Neural cell (in vitro differentiated cells): ENCODE results near the gene UNC5B. TPM values are rescaled to one million over a fixed set of nuclear protein-coding genes. Genes with fewer than 3 reads are reported as not detected.

ENCODE experiments used
- H2AFZ ChIP-seq: fragments of 200-600, 300-800 bp; sonication (generic), shearing (Covaris generic); 2 replicates; pipeline ENCODE4 v1.6.0; 2014; ENCODE audit warnings: low read depth, mild to moderate bottlenecking, antibody characterized with exemption, low read length, moderate library complexity
- H3F3A ChIP-seq: fragments of 200-600 bp; shearing (Covaris generic); 2 replicates; pipeline ENCODE4 v1.6.1; 2016; ENCODE audit warnings: mild to moderate bottlenecking, moderate library complexity, mixed read lengths, antibody characterized with exemption, low read length; ENCODE audit not compliant: insufficient read depth, poor library complexity, severe bottlenecking
- H3K27ac ChIP-seq: fragments of 200-600, 300-800 bp; sonication (generic), shearing (Covaris generic); 2 replicates; pipeline ENCODE4 v1.5.1; 2014; ENCODE audit warnings: mild to moderate bottlenecking, low read length, moderate library complexity
- H3K27me3 ChIP-seq: fragments of 300-800, 200-600 bp; sonication (generic), shearing (Covaris generic); 2 replicates; pipeline ENCODE4 v1.6.0; 2014; ENCODE audit warnings: mild to moderate bottlenecking, low read depth, low read length, moderate library complexity; ENCODE audit not compliant: insufficient read depth
- H3K36me3 ChIP-seq: fragments of 300-800, 200-600 bp; sonication (generic), shearing (Covaris generic); 2 replicates; pipeline ENCODE4 v1.5.1; 2014; ENCODE audit warnings: mild to moderate bottlenecking, antibody characterized with exemption, low read length, moderate library complexity; ENCODE audit not compliant: insufficient read depth
- H3K4me2 ChIP-seq: fragments of 300-800, 200-600 bp; sonication (generic), shearing (Covaris generic); 2 replicates; pipeline ENCODE4 v1.6.0; 2014; ENCODE audit warnings: mild to moderate bottlenecking, low read length
- H3K4me3 ChIP-seq: fragments of 300-800, 200-600 bp; sonication (generic), shearing (Covaris generic); 2 replicates; pipeline ENCODE4 v1.5.1; 2014; ENCODE audit warnings: mild to moderate bottlenecking, low read length, moderate library complexity
- H3K79me2 ChIP-seq: fragments of 200-600 bp; shearing (Covaris generic); replicated peaks from 2 replicates; pipeline ENCODE4 v1.6.0; 2014; ENCODE audit warnings: mild to moderate bottlenecking, low read length, moderate library complexity; ENCODE audit not compliant: insufficient read depth
- H3K9ac ChIP-seq: fragments of 300-800, 200-600 bp; sonication (generic), shearing (Covaris generic); 2 replicates; pipeline ENCODE4 v1.6.1; 2016; ENCODE audit warnings: mild to moderate bottlenecking, low read length, mixed read lengths
- H3K9me2 ChIP-seq: fragments of 200-600 bp; shearing (Covaris generic); 2 replicates; pipeline ENCODE4 v1.6.1; 2016; ENCODE audit warnings: mild to moderate bottlenecking, low read length, mixed read lengths; ENCODE audit not compliant: insufficient read depth
- H3K9me3 ChIP-seq: fragments of 200-600, 300-800 bp; sonication (generic), shearing (Covaris generic); 2 replicates; pipeline ENCODE4 v1.6.1; 2016; ENCODE audit warnings: mild to moderate bottlenecking, mixed run types, low read length, moderate library complexity, mixed read lengths
- H4K20me1 ChIP-seq: fragments of 200-600 bp; shearing (Covaris generic); 2 replicates; pipeline ENCODE4 v1.6.1; 2016; ENCODE audit warnings: mild to moderate bottlenecking, mixed run types; ENCODE audit not compliant: insufficient read depth
- CTCF ChIP-seq: fragments of 450-650 bp; IDR thresholded peaks from 2 replicates; pipeline ENCODE4 v1.5.1; 2014; ENCODE audit warnings: antibody characterized with exemption, mild to moderate bottlenecking, moderate library complexity; ENCODE audit not compliant: poor library complexity, severe bottlenecking
- EP300 ChIP-seq: fragments of 450-650 bp; conservative IDR thresholded peaks from 2 replicates; pipeline ENCODE4 v1.6.1; 2014; ENCODE audit warnings: antibody characterized with exemption, mild to moderate bottlenecking, moderate library complexity; ENCODE audit not compliant: poor library complexity, severe bottlenecking
- EZH2 ChIP-seq: fragments of 200-600, 300-800 bp; shearing (Covaris generic), sonication (generic); IDR thresholded peaks from 2 replicates; pipeline ENCODE4 v1.6.1; 2014; ENCODE audit warnings: antibody characterized with exemption, low read length, borderline replicate concordance, mild to moderate bottlenecking; ENCODE audit not compliant: insufficient read depth, poor library complexity, severe bottlenecking
- MXI1 ChIP-seq: fragments of 450-650 bp; conservative IDR thresholded peaks from 2 replicates; pipeline ENCODE4 v1.6.1; 2014; ENCODE audit warnings: antibody characterized with exemption, mild to moderate bottlenecking; ENCODE audit not compliant: poor library complexity, severe bottlenecking
- POLR2AphosphoS5 ChIP-seq: IDR thresholded peaks from 2 replicates; pipeline ENCODE4 v1.6.1; 2012
- RAD21 ChIP-seq: fragments of 450-650 bp; conservative IDR thresholded peaks from 2 replicates; pipeline ENCODE4 v1.6.1; 2014; ENCODE audit warnings: antibody characterized with exemption, mild to moderate bottlenecking, moderate library complexity
- REST ChIP-seq: IDR thresholded peaks from 2 replicates; pipeline ENCODE4 v1.6.1; 2012; ENCODE audit warnings: borderline replicate concordance
- SMC3 ChIP-seq: fragments of 450-650 bp; conservative IDR thresholded peaks from 2 replicates; pipeline ENCODE4 v1.6.1; 2014; ENCODE audit warnings: antibody characterized with exemption, mild to moderate bottlenecking, moderate library complexity; ENCODE audit not compliant: poor library complexity
- TAF1 ChIP-seq: IDR thresholded peaks from 2 replicates; pipeline ENCODE4 v1.6.1; 2012; ENCODE audit warnings: low read depth
- polyA plus RNA-seq: library from polyadenylated mRNA; depleted of rRNA; stranded (reverse); fragments of >200 nt; gene quantifications from 2 replicates; pipeline ENCODE4 v1.2.3, GENCODE V29; 2014

The UNC5B gene
- polyA plus RNA-seq, 1 donor from 2014 or later, result 2.0 TPM

- Histone ChIP-seq H3K79me2 (no peaks in the 10 kb centered on the region), H3K9ac (no peak overlapping the region), H3K9me3 (no peaks in the 10 kb centered on the region), H3K27ac (no peak overlapping the region), H3K36me3 (no peaks in the 10 kb centered on the region), H2AFZ (no peak overlapping the region), H3K4me2 (no peak overlapping the region), H3K4me3 (no peak overlapping the region), H3K9me2 (no peaks in the 10 kb centered on the region), H4K20me1 (no peaks in the 10 kb centered on the region), H3K27me3 (no peaks in the 10 kb centered on the region), H3F3A (no peaks in the 10 kb centered on the region)
- TF ChIP-seq EZH2 (no peak), RAD21 (no peak), REST (no peak), MXI1 (no peak), TAF1 (no peak), CTCF (no peak)
Observed at GRCh38 chr10:71253981-71254818, 41.8 kb downstream of the UNC5B start.

GRCh38 chr10:71254834-71255549 is 42.6 kb downstream of the UNC5B start:
- no peak for TF ChIP-seq POLR2AphosphoS5
- no peak for TF ChIP-seq SMC3
- TF ChIP-seq EP300, result no peak
- TF ChIP-seq TAF1, result no peak
- no peak for TF ChIP-seq MXI1
- no peak for TF ChIP-seq CTCF
- TF ChIP-seq EZH2, result no peak
- Histone ChIP-seq H3K27ac (no peak overlapping the region), H3K79me2 (no peaks in the 10 kb centered on the region)

More at GRCh38 chr10:71254834-71255549, 42.6 kb downstream of the UNC5B start:
- Histone ChIP-seq H3K9ac (no peak overlapping the region), H3K4me2 (no peak overlapping the region), H3F3A (no peaks in the 10 kb centered on the region), H3K36me3 (no peaks in the 10 kb centered on the region), H4K20me1 (no peaks in the 10 kb centered on the region), H3K4me3 (no peak overlapping the region), H3K27me3 (no peaks in the 10 kb centered on the region), H2AFZ (no peak overlapping the region), H3K9me3 (no peaks in the 10 kb centered on the region), H3K9me2 (no peaks in the 10 kb centered on the region)
